Aorta (tissue), 5 donors: ENCODE measurements around the gene LRP4. TPM values are rescaled to one million over a fixed set of nuclear protein-coding genes. Genes with fewer than 3 reads are reported as not detected.
"Not testable (repeated sequence)": the region's sequence is repeated elsewhere in the genome, so short reads cannot be mapped to it uniquely, and the experiment has no call there.

Experiments used
- ATAC-seq: fragments of 200-7000 bp; cut with Tn5 transposase; one replicate; pipeline ENCODE4 v1.9.1; 2022; ENCODE audit warnings: moderate library complexity; ENCODE audit not compliant: low FRiP score
- DNase-seq, 2 donors: peaks; one replicate each; pipeline ENCODE4 v3.0.0-alpha.2; 2020
- H3K27ac ChIP-seq, 2 donors: one replicate each; pipeline ENCODE4 v1.5.1; 2013; ENCODE audit warnings: low read length in 2 of 2, mild to moderate bottlenecking in 2 of 2, moderate library complexity in 2 of 2, control low read depth in 1 of 2, inconsistent platforms in 1 of 2, low read depth in 1 of 2
- H3K27me3 ChIP-seq, 2 donors: one replicate each; pipeline ENCODE4 v1.6.1; 2013; ENCODE audit warnings: control low read depth in 1 of 2, low read length in 1 of 2, mild to moderate bottlenecking in 1 of 2, moderate library complexity in 1 of 2; ENCODE audit not compliant: insufficient read depth in 2 of 2, control insufficient read depth in 1 of 2
- H3K36me3 ChIP-seq, 2 donors: one replicate each; pipeline ENCODE4 v1.6.1; 2013; ENCODE audit warnings: control low read depth in 1 of 2, low read length in 1 of 2, mild to moderate bottlenecking in 1 of 2; ENCODE audit not compliant: insufficient read depth in 2 of 2, control insufficient read depth in 1 of 2
- H3K4me1 ChIP-seq, 2 donors: one replicate each; pipeline ENCODE4 v1.6.1; 2013; ENCODE audit warnings: low read length in 2 of 2, control low read depth in 1 of 2, mild to moderate bottlenecking in 1 of 2, moderate library complexity in 1 of 2; ENCODE audit not compliant: insufficient read depth in 2 of 2, control insufficient read depth in 1 of 2
- H3K4me3 ChIP-seq, 2 donors: one replicate each; pipeline ENCODE4 v1.5.1; 2013; ENCODE audit warnings: low read length in 2 of 2, control low read depth in 1 of 2, mild to moderate bottlenecking in 1 of 2
- H3K9me3 ChIP-seq: one replicate; pipeline ENCODE4 v1.6.1; 2013; ENCODE audit warnings: mild to moderate bottlenecking, low read length; ENCODE audit not compliant: control insufficient read depth
- WGBS, 2 donors: extraction: QIAGEN DNeasy Blood & Tissue Kit; methylation state at CpG; one replicate each; pipeline ENCODE4 v1.1.7; 2013; 5-methylcytosine and 5-hydroxymethylcytosine counted together
- intact Hi-C, 2 donors: fragments of 100-400 bp; cut with DNase I; formaldehyde crosslinking; loops; one replicate each; pipeline versions ENCODE4 v1.14.2 to v1.15.0; 2022
- polyA plus RNA-seq, 2 donors: library from polyadenylated mRNA; stranded (reverse); fragments of 200-250 nt; gene quantifications; one replicate each; pipeline ENCODE4 v1.2.3, GENCODE V29; 2013
- total RNA-seq, 2 donors: library from RNA; stranded (reverse); fragmentation: NEBNext Ultra II Directional; extraction: Animal tissue kit (Norgen Biotek cat#: 25700); gene quantifications; one replicate each; pipeline ENCODE4 v1.2.1, GENCODE V29; 2021
- donor health status: healthy with polysubstance abuse.
- donor health status: Bipolar disorder and iron deficiency.
- donor health status: DM: no; HTN: no; CAD: no.
- donor health status: DM: no; HTN: no; CAD: no.
- donor health status: DM: yes; HTN: yes; CAD: no.

LRP4 gene
- total and polyA plus RNA-seq, 4 donors: 0.90 to 8.6 (median 3.1) TPM

GRCh38 chr11:46928701-46929100 lies 10.4 kb upstream of the LRP4 start:
- H3K27me3 ChIP-seq, H3K4me1 ChIP-seq, H3K27ac ChIP-seq, DNase-seq, H3K9me3 ChIP-seq, intact Hi-C loops, H3K36me3 ChIP-seq, ATAC-seq, H3K4me3 ChIP-seq: not testable (repeated sequence)
- WGBS, 2 donors: 59 to 63% methylated on average over 1 of the region's 1 CpG

- intact Hi-C loops: not testable (repeated sequence)
- WGBS, 2 donors: 81% methylated on average over 4 of the region's 4 CpGs
These were observed 9.6 kb upstream of the LRP4 start for GRCh38 chr11:46927928-46928327.

GRCh38 chr11:46920755-46921154 lies 2.4 kb upstream of the LRP4 start:
- H3K4me3 ChIP-seq: no peak overlapping the region
- WGBS, 2 donors: 13 to 20% methylated on average over 4 of the region's 4 CpGs
- no peaks in the 10 kb centered on the region for H3K4me1 ChIP-seq
- DNase-seq (peak in 1 of 2 donors; percentile 66), ATAC-seq (peak; percentile 86)
- no peaks in the 10 kb centered on the region for H3K27me3 ChIP-seq
- H3K27ac ChIP-seq: peak overlapping the region in 1 of 2 donors; percentile 8
- no peaks in the 10 kb centered on the region for H3K36me3 ChIP-seq
- intact Hi-C loops: no loop called here
- H3K9me3 ChIP-seq: no peaks in the 10 kb centered on the region

More at GRCh38 chr11:46927928-46928327, 9.6 kb upstream of the LRP4 start:
- not testable (repeated sequence) for H3K4me3 ChIP-seq, H3K27me3 ChIP-seq, H3K27ac ChIP-seq, H3K9me3 ChIP-seq, DNase-seq, H3K36me3 ChIP-seq, H3K4me1 ChIP-seq, ATAC-seq

- ATAC-seq (no peak), DNase-seq (no peak)
- Histone ChIP-seq H3K4me1 (no peaks in the 10 kb centered on the region), H3K27me3 (no peaks in the 10 kb centered on the region), H3K9me3 (no peaks in the 10 kb centered on the region), H3K36me3 (no peaks in the 10 kb centered on the region), H3K4me3 (peak overlapping the region; percentile 32 to 60), H3K27ac (no peak overlapping the region)
- intact Hi-C loops: no loop called here
- 34 to 35% methylated on average over 17 of the region's 17 CpGs for WGBS, 2 donors
These were observed 601 bp upstream of the LRP4 start for GRCh38 chr11:46918788-46919513.

- H3K4me1 ChIP-seq: no peaks in the 10 kb centered on the region
These were observed 628 bp downstream of the LRP4 start for GRCh38 chr11:46917762-46918082.

GRCh38 chr11:46917109-46917761 lies 1.1 kb downstream of the LRP4 start:
- Histone ChIP-seq H3K4me3 (peak overlapping the region; percentile 55 to 60), H3K36me3 (no peaks in the 10 kb centered on the region), H3K27ac (no peak overlapping the region), H3K4me1 (no peaks in the 10 kb centered on the region), H3K27me3 (no peaks in the 10 kb centered on the region), H3K9me3 (no peaks in the 10 kb centered on the region)
- intact Hi-C loops: no loop called here
- no peak for DNase-seq
- WGBS, 2 donors: 0 to 1% methylated on average over 31 of the region's 31 CpGs
- no peak for ATAC-seq

More at GRCh38 chr11:46917762-46918082, 628 bp downstream of the LRP4 start:
- 1% methylated on average over 22 of the region's 22 CpGs for WGBS, 2 donors
- Histone ChIP-seq H3K36me3 (no peaks in the 10 kb centered on the region), H3K27ac (no peak overlapping the region), H3K27me3 (no peaks in the 10 kb centered on the region), H3K9me3 (no peaks in the 10 kb centered on the region), H3K4me3 (peak overlapping the region; percentile 32 to 60)
- ATAC-seq: no peak
- intact Hi-C loops: no loop called here
- DNase-seq: no peak

- H3K27me3 ChIP-seq: no peaks in the 10 kb centered on the region
- peak; percentile 69 for ATAC-seq
- peak overlapping the region; percentile 55 to 60 for H3K4me3 ChIP-seq
- peak; percentile 64 to 85 for DNase-seq
- intact Hi-C loops: no loop called here
- H3K4me1 ChIP-seq: no peaks in the 10 kb centered on the region
- no peaks in the 10 kb centered on the region for H3K36me3 ChIP-seq
- no peak overlapping the region for H3K27ac ChIP-seq
- WGBS, 2 donors: 7 to 8% methylated on average over 24 of the region's 24 CpGs
- H3K9me3 ChIP-seq: no peaks in the 10 kb centered on the region
These were observed 1.9 kb downstream of the LRP4 start for GRCh38 chr11:46916286-46917108.

- DNase-seq (no peak), ATAC-seq (no peak)
- Histone ChIP-seq H3K4me1 (no peaks in the 10 kb centered on the region), H3K4me3 (no peak overlapping the region), H3K27ac (no peak overlapping the region), H3K9me3 (no peaks in the 10 kb centered on the region), H3K27me3 (no peaks in the 10 kb centered on the region), H3K36me3 (no peaks in the 10 kb centered on the region)
- intact Hi-C loops: no loop called here
- WGBS, 2 donors: 87% methylated on average over 7 of the region's 7 CpGs
These were observed 3.4 kb downstream of the LRP4 start for GRCh38 chr11:46914910-46915309.
